Measurements from ENCODE around the gene MXD3. TPM values are rescaled to one million over a fixed set of nuclear protein-coding genes. Genes with fewer than 3 reads are reported as not detected.

Gene MXD3
- total and polyA plus RNA-seq, 10 of the 15 experiments (the other 5 are each of a cell fraction or from before 2014, with no cell fraction given): 0.24 to 29.8 (median 13.5) TPM

- no peaks in the 10 kb centered on the region for H4K20me1 ChIP-seq (ENCODE audit: control insufficient read depth, insufficient read depth)
- FAIRE-seq: no peak
- intact Hi-C loops (cut with micrococcal nuclease; ENCODE audit: unreplicated experiment): loop anchor here (5.0 kb wide), 1 partner anchor 48 kb away; the partner anchor contains the start of gene MXD3
- ChIA-PET CTCF (interaction anchor here (1.0 to 4.4 kb wide), 8 partner anchors 10 to 141 kb away, joined by 3 to 33 read pairs (median 11); no protein-coding TSS in a partner anchor), RAD21 (ENCODE audit: unreplicated experiment) (interaction anchor here (1.0 to 3.7 kb wide), 4 partner anchors 9 to 44 kb away, joined by 3 to 29 read pairs (median 10); partner anchors contain the start of gene LMAN2), SMC1A (ENCODE audit: uncharacterized antibody, unreplicated experiment) (interaction anchor here (0.7 to 3.9 kb wide), 3 partner anchors 9 to 30 kb away, joined by 3 to 19 read pairs (median 5); no protein-coding TSS in a partner anchor), POLR2A (interaction anchor here (1.2 to 2.7 kb wide), 3 partner anchors 9 to 25 kb away, joined by 3 to 22 read pairs (median 4); partner anchors contain the start of gene LMAN2)
- peaks cover 66% of the 10 kb centered on the region for H3K4me1 ChIP-seq (ENCODE audit: control insufficient read depth, insufficient read depth, low read length)
- H3K4me3 ChIP-seq: peak overlapping the region; percentile 99
- no peak for ATAC-seq
- TF ChIP-seq ZNF622 (IDR thresholded peaks at IDR 0.05) (no peak), FOS (IDR thresholded peaks at IDR 0.05; ENCODE audit: borderline replicate concordance, extremely low read depth, insufficient read length) (no peak), MAX (IDR thresholded peaks at IDR 0.05; ENCODE audit: low read depth, low read length) (no peak), POLR2A (IDR thresholded peaks at IDR 0.05; ENCODE audit: low read depth, low read length) (no peak), CEBPZ (IDR thresholded peaks at IDR 0.05; ENCODE audit: low read depth, low read length) (no peak), BMI1 (IDR thresholded peaks at IDR 0.05; ENCODE audit: borderline replicate concordance) (no peak), MTA2 (IDR thresholded peaks at IDR 0.05; ENCODE audit: low read depth) (no peak), E4F1 (IDR thresholded peaks at IDR 0.05; ENCODE audit: borderline replicate concordance, partially characterized antibody) (no peak), RELA (IDR thresholded peaks at IDR 0.05; ENCODE audit: borderline replicate concordance, partially characterized antibody) (no peak), KAT2A (conservative IDR thresholded peaks at IDR 0.05; ENCODE audit: control insufficient read depth, low read depth, low read length) (no peak)
- H3K9me3 ChIP-seq (replicated peaks; ENCODE audit: control insufficient read depth, insufficient read depth, low read length): peaks cover 3% of the 10 kb centered on the region; the same call in 1 of the 3 replicates
- no peaks in the 10 kb centered on the region for H3K27me3 ChIP-seq (replicated peaks in 1 of 2; ENCODE audit: control insufficient read depth in 2 of 2, insufficient read depth in 2 of 2, low read length in 1 of 2)
- H3K27ac ChIP-seq (ENCODE audit: control insufficient read depth, insufficient read depth): peak overlapping the region; percentile 35
- peaks cover 65% of the 10 kb centered on the region for H3K79me2 ChIP-seq (ENCODE audit: control insufficient read depth, insufficient read depth, low read length)
- in situ Hi-C loops (cut with MboI): no loop called here
- H2AFZ ChIP-seq (ENCODE audit: control insufficient read depth, low read depth, low read length): no peak overlapping the region
- WGBS (ENCODE audit: insufficient coverage, insufficient replicate concordance, low lambda C conversion rate, missing lambda C conversion rate): 75% methylated on average over 3 of the region's 3 CpGs
- BruUV-seq (replicated peaks): no TSS peak
- H3K4me2 ChIP-seq (ENCODE audit: control insufficient read depth, insufficient read depth): peak overlapping the region; percentile 99
- DNase-seq (ENCODE audit: low read depth, low spot score): no peak
- no peaks in the 10 kb centered on the region; a peak in 1 of 4 replicates for H3K36me3 ChIP-seq (ENCODE audit: control insufficient read depth in 2 of 2, insufficient read depth in 2 of 2, low read length in 1 of 2)
- peak overlapping the region; percentile 81 for H3K9ac ChIP-seq (ENCODE audit: control insufficient read depth, insufficient read depth, low read length)
Observed at GRCh38 chr5:177359860-177360259, 48.2 kb upstream of the MXD3 start.

Data from GM12878 (cell line).